ENCODE results near the gene DNAJC11.

DNA sequence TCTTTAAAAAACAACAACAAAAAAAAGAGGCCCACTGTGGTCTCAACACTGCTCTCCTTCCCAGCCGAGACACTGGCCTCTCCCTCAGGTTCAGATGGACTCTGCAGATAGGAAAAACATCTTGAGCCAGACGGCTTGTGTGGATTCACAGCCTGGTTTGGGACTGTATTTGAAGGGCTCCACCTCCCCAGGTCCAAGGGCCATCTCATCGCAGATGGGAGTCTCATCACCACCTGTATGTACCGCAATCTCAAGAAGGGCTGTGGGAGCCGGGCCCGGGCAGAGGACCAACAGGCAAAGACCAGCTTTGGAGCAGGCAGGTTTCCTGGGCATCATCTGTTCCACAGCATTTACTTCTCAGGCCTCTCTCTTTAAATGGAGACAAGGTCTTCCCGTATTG lies 111.6 kb downstream of the DNAJC11 start:
- no peak for TF ChIP-seq CTCF (IDR thresholded peaks at IDR 0.05; ENCODE audit: insufficient read depth, low read length)
- TF ChIP-seq POLR2AphosphoS5 (IDR thresholded peaks at IDR 0.05; ENCODE audit: low read depth): no peak
- TF ChIP-seq GABPA (IDR thresholded peaks at IDR 0.05; ENCODE audit: low read depth): no peak

Measured in HL-60 (cell line).